Adipocyte (in vitro differentiated cells): ENCODE results near the gene PNPO.
A peak's percentile ranks its signal among the peaks of the same experiment; 100 is the strongest.

Experiments
- DNase-seq: peaks from one replicate; pipeline ENCODE4 v3.0.0-alpha.2; 2015; ENCODE audit warnings: low read depth
- H3K27me3 ChIP-seq: replicated peaks from 2 replicates; pipeline ENCODE4 v1.7.0; 2013; ENCODE audit warnings: mild to moderate bottlenecking, low read length, moderate library complexity; ENCODE audit not compliant: control insufficient read depth, insufficient read depth
- H3K36me3 ChIP-seq: 2 replicates; pipeline ENCODE4 v1.7.0; 2013; ENCODE audit warnings: low read length, mild to moderate bottlenecking, moderate library complexity; ENCODE audit not compliant: control insufficient read depth, insufficient read depth, severe bottlenecking
- H3K4me1 ChIP-seq: 2 replicates; pipeline ENCODE4 v1.7.0; 2013; ENCODE audit warnings: mild to moderate bottlenecking, low read length, moderate library complexity; ENCODE audit not compliant: control insufficient read depth, insufficient read depth
- H3K4me3 ChIP-seq: 2 replicates; pipeline ENCODE4 v1.7.0; 2013; ENCODE audit warnings: mild to moderate bottlenecking, low read length, moderate library complexity
- H3K9ac ChIP-seq: 2 replicates; pipeline ENCODE4 v1.7.0; 2013; ENCODE audit warnings: mild to moderate bottlenecking, low read length, moderate library complexity
- H3K9me3 ChIP-seq: 2 replicates; pipeline ENCODE4 v1.7.0; 2013; ENCODE audit warnings: mild to moderate bottlenecking, low read length, moderate library complexity; ENCODE audit not compliant: control insufficient read depth

The PNPO gene

GRCh38 chr17:47937941-47938340 is 3.4 kb upstream of the PNPO start:
- Histone ChIP-seq H3K9me3 (no peaks in the 10 kb centered on the region), H3K27me3 (no peaks in the 10 kb centered on the region), H3K9ac (no peak overlapping the region), H3K4me1 (peaks cover 30% of the 10 kb centered on the region), H3K36me3 (no peaks in the 10 kb centered on the region), H3K4me3 (no peak overlapping the region)
- no peak for DNase-seq

GRCh38 chr17:47942096-47942510 is 732 bp downstream of the PNPO start:
- DNase-seq, result no peak
- Histone ChIP-seq H3K4me3 (peak overlapping the region; percentile 90), H3K9ac (peak overlapping the region; percentile 92), H3K36me3 (peaks cover 22% of the 10 kb centered on the region), H3K4me1 (peaks cover 29% of the 10 kb centered on the region), H3K27me3 (no peaks in the 10 kb centered on the region), H3K9me3 (no peaks in the 10 kb centered on the region)

DNA sequence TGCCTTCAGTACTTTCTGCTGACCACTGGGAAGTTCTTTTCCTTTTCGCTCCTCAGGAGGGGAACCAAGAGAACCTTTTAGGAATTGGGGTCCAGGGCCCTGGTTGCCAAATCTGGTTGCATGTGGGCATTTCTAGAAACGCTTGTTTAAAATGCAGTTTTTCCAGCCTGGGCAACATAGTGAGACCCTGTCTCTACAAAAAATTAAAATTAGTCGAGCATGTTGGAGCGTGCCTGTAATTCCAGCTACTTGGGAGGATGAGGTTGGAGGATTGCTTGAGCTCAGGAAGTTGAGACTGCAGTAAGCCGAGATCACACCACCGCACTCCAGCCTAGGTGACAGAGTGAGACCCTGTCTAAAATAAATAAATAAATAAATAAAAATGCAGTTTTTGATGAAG is 1.2 kb downstream of the PNPO start:
- no peak for DNase-seq
- Histone ChIP-seq H3K36me3 (peaks cover 22% of the 10 kb centered on the region), H3K4me3 (peak overlapping the region; percentile 90)

GRCh38 chr17:47945080-47945479 is 3.7 kb downstream of the PNPO start:
- H3K36me3 ChIP-seq, result peaks cover 22% of the 10 kb centered on the region
- H3K9ac ChIP-seq, result no peak overlapping the region
- DNase-seq, result no peak
- no peaks in the 10 kb centered on the region for H3K27me3 ChIP-seq
- H3K4me3 ChIP-seq, result no peak overlapping the region
- H3K4me1 ChIP-seq, result peaks cover 25% of the 10 kb centered on the region
- no peaks in the 10 kb centered on the region for H3K9me3 ChIP-seq

More for the DNA sequence above, 1.2 kb downstream of the PNPO start:
- Histone ChIP-seq H3K27me3 (no peaks in the 10 kb centered on the region), H3K9me3 (no peaks in the 10 kb centered on the region), H3K9ac (peak overlapping the region; percentile 92), H3K4me1 (peaks cover 29% of the 10 kb centered on the region)

DNA sequence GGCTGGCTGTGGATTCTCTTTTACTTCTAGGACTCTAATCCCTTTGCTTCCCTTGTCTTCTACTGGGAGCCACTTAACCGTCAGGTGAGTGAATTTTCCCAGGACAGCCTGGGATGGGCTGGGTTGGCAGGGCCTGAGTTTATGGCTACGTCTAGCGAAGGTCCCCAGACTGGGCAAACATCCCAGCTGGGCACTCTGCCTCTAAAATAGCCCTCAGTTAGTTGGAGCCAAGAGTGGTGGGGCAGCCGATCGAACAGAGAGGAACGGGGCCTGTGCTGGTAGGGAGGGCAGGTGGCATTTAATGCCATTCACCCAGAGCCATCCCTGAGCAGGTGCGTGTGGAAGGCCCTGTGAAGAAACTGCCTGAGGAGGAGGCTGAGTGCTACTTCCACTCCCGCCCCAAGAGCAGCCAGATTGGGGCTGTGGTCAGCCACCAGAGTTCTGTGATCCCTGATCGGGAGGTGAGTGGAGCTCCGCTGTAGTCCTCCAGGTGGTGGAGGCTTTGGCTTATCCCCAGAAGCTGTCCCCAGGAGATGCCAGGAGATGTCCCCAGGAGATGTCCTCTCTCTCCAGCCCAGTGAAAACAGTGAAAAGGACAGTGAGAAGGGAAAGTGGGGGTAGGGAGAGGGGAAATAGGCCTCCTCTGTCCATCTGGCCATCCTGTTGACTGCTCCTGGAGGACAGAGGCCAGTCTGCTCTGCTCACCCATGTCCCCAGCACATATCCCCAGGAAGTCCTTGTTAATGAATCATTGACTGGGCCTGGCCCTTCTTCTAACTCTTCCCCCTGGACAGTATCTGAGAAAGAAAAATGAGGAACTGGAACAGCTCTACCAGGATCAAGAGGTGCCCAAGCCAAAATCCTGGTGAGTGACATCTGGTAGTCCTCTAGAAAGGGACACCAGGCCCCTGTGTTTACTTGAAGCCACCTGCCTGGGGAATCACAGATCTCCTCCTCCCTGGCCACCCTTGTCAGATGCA is 4.4 kb downstream of the PNPO start:
- H3K36me3 ChIP-seq, result peaks cover 22% of the 10 kb centered on the region
- no peak for DNase-seq
- peaks cover 24% of the 10 kb centered on the region for H3K4me1 ChIP-seq
- H3K4me3 ChIP-seq, result no peak overlapping the region
- H3K9ac ChIP-seq, result no peak overlapping the region
- H3K9me3 ChIP-seq, result no peaks in the 10 kb centered on the region
- no peaks in the 10 kb centered on the region for H3K27me3 ChIP-seq

DNA sequence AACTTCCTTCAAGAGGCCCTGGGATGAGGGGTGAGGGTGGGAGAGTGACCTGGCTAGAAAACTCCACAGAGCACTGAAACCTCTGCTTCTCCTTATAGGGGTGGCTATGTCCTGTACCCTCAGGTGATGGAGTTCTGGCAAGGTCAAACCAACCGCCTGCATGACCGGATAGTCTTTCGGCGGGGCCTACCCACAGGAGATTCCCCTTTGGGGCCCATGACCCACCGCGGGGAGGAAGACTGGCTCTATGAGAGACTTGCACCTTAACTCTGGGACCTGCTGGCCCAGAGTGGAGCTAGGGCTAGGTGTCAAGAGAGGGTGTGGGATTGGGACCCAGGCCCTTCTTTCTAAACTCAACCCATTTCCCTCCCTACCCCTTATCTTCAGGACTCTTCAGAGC is 5.1 kb downstream of the PNPO start:
- H3K4me1 ChIP-seq, result peaks cover 21% of the 10 kb centered on the region
- DNase-seq, result no peak
- H3K27me3 ChIP-seq, result no peaks in the 10 kb centered on the region
- no peak overlapping the region for H3K4me3 ChIP-seq
- H3K36me3 ChIP-seq, result peaks cover 22% of the 10 kb centered on the region
- no peaks in the 10 kb centered on the region for H3K9me3 ChIP-seq
- H3K9ac ChIP-seq, result no peak overlapping the region

- peaks cover 22% of the 10 kb centered on the region for H3K36me3 ChIP-seq
- peaks cover 21% of the 10 kb centered on the region for H3K4me1 ChIP-seq
- H3K9ac ChIP-seq, result no peak overlapping the region
- no peak overlapping the region for H3K4me3 ChIP-seq
- no peaks in the 10 kb centered on the region for H3K27me3 ChIP-seq
- peak; percentile 92 for DNase-seq
- H3K9me3 ChIP-seq, result no peaks in the 10 kb centered on the region
These were observed 5.6 kb downstream of the PNPO start for GRCh38 chr17:47946929-47947397.

DNA sequence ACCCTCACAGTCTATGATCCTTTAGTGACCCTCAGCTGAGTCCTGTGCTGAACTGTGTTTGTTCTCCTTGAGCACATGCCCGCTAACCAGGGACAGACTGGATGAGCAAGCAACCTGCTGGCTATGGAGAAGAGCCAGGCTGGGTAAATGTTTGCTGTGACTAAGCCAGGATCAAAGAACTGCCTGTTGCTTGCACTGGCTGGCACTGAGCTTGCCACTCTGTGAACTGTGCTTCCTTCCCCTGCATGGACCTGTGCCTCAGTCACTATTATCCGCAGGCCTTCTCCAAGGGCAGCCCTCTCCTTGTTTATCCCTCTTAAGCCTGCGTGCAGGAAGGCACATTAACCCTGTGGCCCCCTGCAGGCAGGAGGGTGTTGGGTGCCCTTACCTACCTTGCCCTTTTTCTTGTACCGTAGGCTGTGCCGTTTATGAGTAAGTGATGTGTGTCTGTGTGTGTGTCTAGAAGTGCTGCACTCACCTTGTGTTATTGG is 7.4 kb downstream of the PNPO start:
- Histone ChIP-seq H3K36me3 (peaks cover 22% of the 10 kb centered on the region), H3K27me3 (no peaks in the 10 kb centered on the region), H3K4me3 (no peak overlapping the region), H3K9ac (no peak overlapping the region), H3K4me1 (peaks cover 8% of the 10 kb centered on the region), H3K9me3 (no peaks in the 10 kb centered on the region)
- no peak for DNase-seq

DNA sequence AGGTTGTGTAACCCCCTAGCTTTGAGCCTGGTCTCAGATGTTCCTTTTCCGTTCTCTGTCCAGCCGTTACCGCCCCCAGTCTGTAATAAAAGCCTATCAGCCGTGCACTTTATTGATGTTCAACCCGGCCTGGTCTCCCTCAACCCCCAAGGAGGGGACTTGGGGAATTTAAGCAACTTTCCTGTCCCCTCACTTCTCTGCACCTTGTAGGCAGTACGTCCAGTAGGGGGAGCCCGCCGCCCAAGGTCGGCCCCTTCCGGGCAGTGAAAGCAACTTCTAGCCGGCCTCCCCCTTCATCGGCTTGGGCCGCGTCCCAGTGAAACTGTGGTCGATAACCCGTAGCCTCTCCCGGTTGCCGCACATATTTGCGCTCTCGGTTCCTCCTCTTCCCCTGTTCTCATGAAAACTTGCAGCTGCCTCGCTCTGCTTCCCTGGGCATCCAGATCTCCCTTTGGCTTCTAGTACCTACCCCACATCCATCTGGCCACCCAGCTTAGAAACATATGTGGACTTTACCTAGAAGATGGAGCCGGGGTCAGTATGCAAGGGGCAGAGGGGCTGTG is 7.9 kb downstream of the PNPO start:
- Histone ChIP-seq H3K9ac (peak overlapping the region; percentile 81), H3K4me3 (peak overlapping the region; percentile 69)
- DNase-seq, result peak; percentile 93

GRCh38 chr17:47949946-47950345 is 8.6 kb downstream of the PNPO start:
- DNase-seq, result no peak
- Histone ChIP-seq H3K4me1 (peaks cover 8% of the 10 kb centered on the region), H3K9ac (peak overlapping the region; percentile 81), H3K27me3 (no peaks in the 10 kb centered on the region), H3K9me3 (no peaks in the 10 kb centered on the region), H3K36me3 (peaks cover 16% of the 10 kb centered on the region), H3K4me3 (peak overlapping the region; percentile 69)

More for the DNA sequence above, 7.9 kb downstream of the PNPO start:
- Histone ChIP-seq H3K9me3 (no peaks in the 10 kb centered on the region), H3K36me3 (peaks cover 22% of the 10 kb centered on the region), H3K27me3 (no peaks in the 10 kb centered on the region), H3K4me1 (peaks cover 8% of the 10 kb centered on the region)

DNA sequence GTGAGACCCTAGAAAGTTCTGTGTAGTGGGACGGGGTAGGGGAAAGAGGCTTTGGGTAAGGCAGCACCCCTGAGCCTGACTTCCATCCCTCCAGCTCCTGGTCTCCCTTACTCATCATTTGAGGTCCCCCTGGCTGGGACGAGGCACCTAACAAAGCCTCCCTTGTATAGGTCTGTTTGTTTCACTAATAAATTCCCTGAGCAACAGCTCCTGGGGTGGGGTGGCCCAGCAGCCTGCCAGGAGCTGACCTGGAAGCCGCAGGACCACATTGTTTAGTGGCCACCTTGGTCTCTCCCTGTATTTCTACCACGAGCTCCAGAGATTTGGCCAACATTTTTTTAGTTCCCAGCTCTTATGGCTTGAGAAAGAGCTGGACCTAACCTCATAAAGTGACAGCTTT is 9.1 kb downstream of the PNPO start:
- peaks cover 9% of the 10 kb centered on the region for H3K4me1 ChIP-seq
- H3K36me3 ChIP-seq, result peaks cover 11% of the 10 kb centered on the region
- H3K27me3 ChIP-seq, result no peaks in the 10 kb centered on the region
- peak overlapping the region; percentile 81 for H3K9ac ChIP-seq
- no peaks in the 10 kb centered on the region for H3K9me3 ChIP-seq
- H3K4me3 ChIP-seq, result no peak overlapping the region
- no peak for DNase-seq
